Thyroid gland (tissue), 4 donors: ENCODE results near the gene HIGD2B.
"Not testable (repeated sequence)": the region's sequence is repeated elsewhere in the genome, so short reads cannot be mapped to it uniquely, and the experiment has no call there.

Source experiments
- POLR2A ChIP-seq, 2 donors: fragments of 450-650 bp; IDR thresholded peaks; one replicate each; pipeline ENCODE4 v1.6.1; 2017; ENCODE audit warnings: antibody characterized with exemption in 2 of 2, mild to moderate bottlenecking in 2 of 2, moderate library complexity in 1 of 2
- TF ChIP-seq, protein P1 (sequence below), 6 experiments: fragments of 200-600 bp in 3 of 6; fragments of 450-650 bp in 3 of 6; sonication (generic) in 3 of 6; IDR thresholded peaks; one replicate each; pipeline ENCODE4 v1.5.1; 2016 to 2019; ENCODE audit warnings: antibody characterized with exemption in 6 of 6, mild to moderate bottlenecking in 2 of 6, inconsistent platforms in 1 of 6, moderate library complexity in 1 of 6

DNA sequence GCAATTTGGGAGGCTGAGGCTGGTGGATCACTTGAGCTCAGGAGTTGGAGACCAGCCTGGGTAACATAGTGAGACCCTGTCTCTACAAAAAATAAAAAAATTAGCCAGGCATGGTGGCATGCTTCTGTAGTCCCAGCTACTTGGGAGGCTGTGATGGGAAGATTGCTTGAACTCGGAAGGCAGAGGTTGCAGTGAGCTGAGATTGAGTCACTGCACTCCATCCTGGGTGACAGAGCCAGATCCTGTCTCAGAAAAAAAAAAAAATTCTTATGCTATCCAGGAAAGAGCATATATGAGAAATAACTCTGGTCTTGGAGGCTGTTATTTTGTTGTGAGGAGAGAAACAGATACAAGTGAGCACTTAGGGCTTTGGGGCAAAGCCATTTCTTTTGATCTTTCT is 42.3 kb upstream of the HIGD2B start:
- TF ChIP-seq, protein P1, sequence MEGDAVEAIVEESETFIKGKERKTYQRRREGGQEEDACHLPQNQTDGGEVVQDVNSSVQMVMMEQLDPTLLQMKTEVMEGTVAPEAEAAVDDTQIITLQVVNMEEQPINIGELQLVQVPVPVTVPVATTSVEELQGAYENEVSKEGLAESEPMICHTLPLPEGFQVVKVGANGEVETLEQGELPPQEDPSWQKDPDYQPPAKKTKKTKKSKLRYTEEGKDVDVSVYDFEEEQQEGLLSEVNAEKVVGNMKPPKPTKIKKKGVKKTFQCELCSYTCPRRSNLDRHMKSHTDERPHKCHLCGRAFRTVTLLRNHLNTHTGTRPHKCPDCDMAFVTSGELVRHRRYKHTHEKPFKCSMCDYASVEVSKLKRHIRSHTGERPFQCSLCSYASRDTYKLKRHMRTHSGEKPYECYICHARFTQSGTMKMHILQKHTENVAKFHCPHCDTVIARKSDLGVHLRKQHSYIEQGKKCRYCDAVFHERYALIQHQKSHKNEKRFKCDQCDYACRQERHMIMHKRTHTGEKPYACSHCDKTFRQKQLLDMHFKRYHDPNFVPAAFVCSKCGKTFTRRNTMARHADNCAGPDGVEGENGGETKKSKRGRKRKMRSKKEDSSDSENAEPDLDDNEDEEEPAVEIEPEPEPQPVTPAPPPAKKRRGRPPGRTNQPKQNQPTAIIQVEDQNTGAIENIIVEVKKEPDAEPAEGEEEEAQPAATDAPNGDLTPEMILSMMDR (IDR thresholded peaks at IDR 0.05): not testable (repeated sequence)
- TF ChIP-seq POLR2A (IDR thresholded peaks at IDR 0.05): not testable (repeated sequence)
